ENCODE results near the gene KRTAP12-1. TPM values are rescaled to one million over a fixed set of nuclear protein-coding genes. Genes with fewer than 3 reads are reported as not detected.

Gene KRTAP12-1
- total RNA-seq, 2 experiments from 2014 or later, result not detected

DNA sequence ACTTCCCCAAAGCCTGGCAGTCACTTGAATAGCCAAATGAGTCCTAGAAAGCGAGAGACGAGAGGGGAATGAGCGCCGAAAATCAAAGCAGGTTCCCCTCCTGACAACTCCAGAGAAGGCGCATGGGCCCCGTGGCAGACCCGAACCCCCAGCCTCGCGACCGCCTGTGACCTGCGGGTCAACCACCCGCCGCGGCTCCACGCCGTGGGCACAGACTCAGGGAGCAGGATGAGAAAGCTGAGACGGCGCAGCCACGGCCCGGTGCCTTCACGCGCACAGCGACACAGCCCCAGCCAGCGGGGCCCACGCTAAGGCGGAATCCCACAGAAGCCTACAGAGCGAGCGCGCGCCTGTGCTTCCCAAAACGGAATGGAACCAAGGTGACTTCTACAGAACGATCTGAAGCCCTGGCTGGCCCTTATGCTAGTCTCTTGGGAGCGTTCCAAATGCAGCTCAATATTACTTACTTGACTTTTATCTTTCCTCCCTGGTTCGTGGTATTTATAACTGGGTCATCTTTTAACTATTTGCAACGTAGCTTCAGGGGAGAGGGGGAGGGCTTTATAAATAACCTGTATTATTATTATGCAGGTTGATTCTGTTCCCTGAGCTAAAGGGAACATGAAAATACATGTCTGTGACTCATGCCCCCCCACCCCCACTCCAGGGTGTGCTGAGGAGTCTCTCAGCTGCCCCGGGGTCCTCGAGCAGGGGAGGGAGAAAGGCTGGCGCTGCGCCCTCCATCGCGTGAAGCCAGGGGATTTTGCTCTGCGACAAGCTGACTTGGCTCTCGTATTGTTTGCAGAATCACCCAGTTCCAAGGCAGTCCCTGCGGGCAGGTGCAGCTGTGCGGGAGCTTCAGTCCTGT lies 27.7 kb upstream of the KRTAP12-1 start:
- H3K9me2 ChIP-seq (ENCODE audit: insufficient read depth, low read length), result no peaks in the 10 kb centered on the region
- DNase-seq (ENCODE audit: low spot score), result no peak
- no peak overlapping the region for H3K4me2 ChIP-seq (ENCODE audit: low read length)
- H3K9me3 ChIP-seq (ENCODE audit: low read length), result no peaks in the 10 kb centered on the region
- H3K36me3 ChIP-seq (ENCODE audit: insufficient read depth, low read length), result no peaks in the 10 kb centered on the region
- intact Hi-C loops (cut with micrococcal nuclease; ENCODE audit: unreplicated experiment), result no loop called here
- H3K79me2 ChIP-seq (ENCODE audit: insufficient read depth, low read depth, low read length), result no peaks in the 10 kb centered on the region
- H4K20me1 ChIP-seq (ENCODE audit: insufficient read depth, low read length), result no peaks in the 10 kb centered on the region
- BruUV-seq (replicated peaks), result no TSS peak
- no peak overlapping the region for H2AFZ ChIP-seq (ENCODE audit: low read length)
- no peak overlapping the region for H3K27ac ChIP-seq (ENCODE audit: low read depth, low read length, poor library complexity, severe bottlenecking)
- H3K4me3 ChIP-seq (ENCODE audit: low read depth, low read length, poor library complexity, severe bottlenecking), result no peak overlapping the region
- TF ChIP-seq EZH2phosphoT487 (IDR thresholded peaks at IDR 0.05; ENCODE audit: borderline replicate concordance, low read depth, low read length), result no peak
- TF ChIP-seq, protein P1, sequence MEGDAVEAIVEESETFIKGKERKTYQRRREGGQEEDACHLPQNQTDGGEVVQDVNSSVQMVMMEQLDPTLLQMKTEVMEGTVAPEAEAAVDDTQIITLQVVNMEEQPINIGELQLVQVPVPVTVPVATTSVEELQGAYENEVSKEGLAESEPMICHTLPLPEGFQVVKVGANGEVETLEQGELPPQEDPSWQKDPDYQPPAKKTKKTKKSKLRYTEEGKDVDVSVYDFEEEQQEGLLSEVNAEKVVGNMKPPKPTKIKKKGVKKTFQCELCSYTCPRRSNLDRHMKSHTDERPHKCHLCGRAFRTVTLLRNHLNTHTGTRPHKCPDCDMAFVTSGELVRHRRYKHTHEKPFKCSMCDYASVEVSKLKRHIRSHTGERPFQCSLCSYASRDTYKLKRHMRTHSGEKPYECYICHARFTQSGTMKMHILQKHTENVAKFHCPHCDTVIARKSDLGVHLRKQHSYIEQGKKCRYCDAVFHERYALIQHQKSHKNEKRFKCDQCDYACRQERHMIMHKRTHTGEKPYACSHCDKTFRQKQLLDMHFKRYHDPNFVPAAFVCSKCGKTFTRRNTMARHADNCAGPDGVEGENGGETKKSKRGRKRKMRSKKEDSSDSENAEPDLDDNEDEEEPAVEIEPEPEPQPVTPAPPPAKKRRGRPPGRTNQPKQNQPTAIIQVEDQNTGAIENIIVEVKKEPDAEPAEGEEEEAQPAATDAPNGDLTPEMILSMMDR (conservative IDR thresholded peaks at IDR 0.05; ENCODE audit: low read length), result no peak
- H3K4me1 ChIP-seq (ENCODE audit: insufficient read depth, low read length, poor library complexity, severe bottlenecking), result no peaks in the 10 kb centered on the region
- ChIA-PET POLR2A (no interaction called here), CTCF (ENCODE audit: unreplicated experiment) (no interaction called here)

DNA sequence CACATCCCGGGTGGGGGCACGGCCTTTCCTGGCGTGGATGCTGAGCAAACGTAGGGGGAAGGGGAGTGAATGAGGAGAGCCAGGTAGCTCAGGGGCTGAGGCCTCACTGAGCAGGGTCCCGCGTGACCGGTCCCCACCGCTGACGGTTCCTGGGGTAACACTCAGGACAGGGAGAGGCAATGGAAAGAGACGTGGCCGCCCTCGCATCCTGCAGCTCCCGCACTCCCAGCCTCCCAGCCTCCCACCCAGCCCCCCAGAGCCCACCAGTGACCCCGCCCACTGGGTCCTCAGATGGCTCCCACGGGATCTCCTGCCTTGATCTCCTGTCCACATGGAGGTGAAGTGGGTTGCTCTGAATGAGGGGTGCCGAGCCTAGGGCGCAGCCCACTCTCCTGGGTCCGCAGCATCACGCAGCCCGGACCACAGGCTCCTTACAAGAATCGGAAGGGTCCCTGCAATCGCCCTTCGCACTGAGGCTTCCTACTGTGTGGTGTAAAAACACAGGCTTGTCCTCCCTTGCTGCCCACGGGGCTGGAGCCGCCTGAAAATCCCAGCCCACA lies 27.0 kb upstream of the KRTAP12-1 start:
- no peak for DNase-seq (ENCODE audit: low spot score)
- Histone ChIP-seq H3K4me2 (ENCODE audit: low read length) (no peak overlapping the region), H3K27ac (ENCODE audit: low read depth, low read length, poor library complexity, severe bottlenecking) (no peak overlapping the region), H3K4me1 (ENCODE audit: insufficient read depth, low read length, poor library complexity, severe bottlenecking) (no peaks in the 10 kb centered on the region), H3K4me3 (ENCODE audit: low read depth, low read length, poor library complexity, severe bottlenecking) (no peak overlapping the region), H3K36me3 (ENCODE audit: insufficient read depth, low read length) (no peaks in the 10 kb centered on the region), H3K79me2 (ENCODE audit: insufficient read depth, low read depth, low read length) (no peaks in the 10 kb centered on the region), H3K9me2 (ENCODE audit: insufficient read depth, low read length) (no peaks in the 10 kb centered on the region), H2AFZ (ENCODE audit: low read length) (no peak overlapping the region), H3K9me3 (ENCODE audit: low read length) (no peaks in the 10 kb centered on the region), H4K20me1 (ENCODE audit: insufficient read depth, low read length) (no peaks in the 10 kb centered on the region)
- ChIA-PET POLR2A (no interaction called here), CTCF (ENCODE audit: unreplicated experiment) (no interaction called here)
- intact Hi-C loops (cut with micrococcal nuclease; ENCODE audit: unreplicated experiment), result no loop called here
- BruUV-seq (replicated peaks), result no TSS peak
- TF ChIP-seq, protein P1 (conservative IDR thresholded peaks at IDR 0.05; ENCODE audit: low read length), result no peak
- no peak for TF ChIP-seq EZH2phosphoT487 (IDR thresholded peaks at IDR 0.05; ENCODE audit: borderline replicate concordance, low read depth, low read length)

Measured in OCI-LY7 (cell line).